ENCODE results near the gene UBAC1. TPM values are rescaled to one million over a fixed set of nuclear protein-coding genes. Genes with fewer than 3 reads are reported as not detected.

Gene UBAC1
- total RNA-seq, 1 donor from 2014 or later, result 51.9 TPM

DNA sequence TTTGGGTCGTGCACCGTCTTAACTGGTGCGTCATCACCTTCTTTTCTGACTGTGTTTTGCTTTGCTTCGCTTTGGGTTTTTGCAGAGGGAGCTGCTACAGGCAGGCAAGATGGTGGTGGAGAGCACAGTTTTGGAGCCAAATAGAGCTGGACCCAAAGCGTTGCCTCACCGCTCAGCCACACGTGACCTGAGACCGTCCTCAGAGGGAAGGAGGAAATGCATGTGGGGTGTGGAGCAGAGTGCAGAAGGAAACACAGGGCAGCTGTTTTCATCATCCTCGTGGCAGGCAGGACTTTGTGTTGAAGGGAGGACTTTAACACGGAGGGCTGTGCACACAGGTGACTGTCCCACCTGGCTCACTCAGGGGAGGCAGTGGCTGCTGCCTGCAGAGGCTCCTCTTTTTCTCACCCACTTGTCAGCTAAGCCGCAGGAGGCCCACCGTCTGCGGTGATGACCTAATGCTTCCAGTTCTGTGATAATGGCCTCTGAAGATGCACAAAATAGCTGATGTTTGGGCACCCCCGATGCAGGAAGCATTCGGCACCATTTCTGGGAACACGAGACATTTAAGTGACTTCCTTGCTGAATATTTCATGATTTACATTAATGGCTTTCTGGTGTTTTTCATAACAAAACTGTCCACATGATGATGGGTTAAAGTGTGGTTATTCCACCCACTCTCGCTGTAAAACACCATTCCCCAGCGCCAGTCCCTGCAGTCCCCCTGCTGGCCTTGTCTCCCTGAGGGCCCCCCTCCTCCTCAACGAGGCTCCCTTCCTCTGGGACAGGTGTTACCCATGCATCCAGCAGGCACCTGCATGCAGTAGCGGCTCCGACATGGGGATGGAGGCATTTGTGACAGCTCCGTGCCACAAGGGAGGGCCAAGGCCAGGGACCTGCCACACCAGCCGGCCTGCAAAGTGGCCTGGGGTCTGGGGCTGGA is 12.4 kb upstream of the UBAC1 start:
- H3K27ac Mint-ChIP-seq (ENCODE audit: unreplicated experiment), result no peak overlapping the region

DNA sequence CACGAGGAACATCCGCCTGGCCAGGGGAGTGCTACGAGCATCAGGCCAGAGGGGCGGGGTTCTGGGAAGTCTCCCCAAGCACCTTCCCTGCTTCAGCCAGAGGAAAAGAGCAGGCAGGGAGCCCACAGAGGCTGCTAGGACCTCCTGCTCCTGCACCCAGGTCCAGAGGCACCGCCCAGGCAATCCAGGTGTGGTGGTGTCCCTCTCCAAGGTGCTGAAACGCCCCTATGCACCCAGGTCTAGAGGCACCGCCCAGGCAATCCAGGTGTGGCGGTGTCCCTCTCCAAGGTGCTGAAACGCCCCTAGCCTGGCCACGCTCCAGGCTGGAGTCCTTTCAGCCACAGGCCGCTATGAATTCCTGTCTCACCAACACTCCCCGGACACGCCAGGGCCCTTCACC is 10.7 kb upstream of the UBAC1 start:
- H3K27ac Mint-ChIP-seq (ENCODE audit: unreplicated experiment), result no peak overlapping the region

More for the DNA sequence above, 12.4 kb upstream of the UBAC1 start:
- Mint-ChIP-seq H3K4me3 (no peak overlapping the region), H3K9me3 (no peaks in the 10 kb centered on the region), H3K36me3 (ENCODE audit: low read depth) (no peaks in the 10 kb centered on the region), H3K4me1 (peaks cover 8% of the 10 kb centered on the region), H3K27me3 (ENCODE audit: low read depth) (peaks cover 3% of the 10 kb centered on the region)
- TF ChIP-seq, protein P1, sequence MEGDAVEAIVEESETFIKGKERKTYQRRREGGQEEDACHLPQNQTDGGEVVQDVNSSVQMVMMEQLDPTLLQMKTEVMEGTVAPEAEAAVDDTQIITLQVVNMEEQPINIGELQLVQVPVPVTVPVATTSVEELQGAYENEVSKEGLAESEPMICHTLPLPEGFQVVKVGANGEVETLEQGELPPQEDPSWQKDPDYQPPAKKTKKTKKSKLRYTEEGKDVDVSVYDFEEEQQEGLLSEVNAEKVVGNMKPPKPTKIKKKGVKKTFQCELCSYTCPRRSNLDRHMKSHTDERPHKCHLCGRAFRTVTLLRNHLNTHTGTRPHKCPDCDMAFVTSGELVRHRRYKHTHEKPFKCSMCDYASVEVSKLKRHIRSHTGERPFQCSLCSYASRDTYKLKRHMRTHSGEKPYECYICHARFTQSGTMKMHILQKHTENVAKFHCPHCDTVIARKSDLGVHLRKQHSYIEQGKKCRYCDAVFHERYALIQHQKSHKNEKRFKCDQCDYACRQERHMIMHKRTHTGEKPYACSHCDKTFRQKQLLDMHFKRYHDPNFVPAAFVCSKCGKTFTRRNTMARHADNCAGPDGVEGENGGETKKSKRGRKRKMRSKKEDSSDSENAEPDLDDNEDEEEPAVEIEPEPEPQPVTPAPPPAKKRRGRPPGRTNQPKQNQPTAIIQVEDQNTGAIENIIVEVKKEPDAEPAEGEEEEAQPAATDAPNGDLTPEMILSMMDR (conservative IDR thresholded peaks at IDR 0.05), result no peak
- DNase-seq (ENCODE audit: low read depth, low spot score), result no peak

DNA sequence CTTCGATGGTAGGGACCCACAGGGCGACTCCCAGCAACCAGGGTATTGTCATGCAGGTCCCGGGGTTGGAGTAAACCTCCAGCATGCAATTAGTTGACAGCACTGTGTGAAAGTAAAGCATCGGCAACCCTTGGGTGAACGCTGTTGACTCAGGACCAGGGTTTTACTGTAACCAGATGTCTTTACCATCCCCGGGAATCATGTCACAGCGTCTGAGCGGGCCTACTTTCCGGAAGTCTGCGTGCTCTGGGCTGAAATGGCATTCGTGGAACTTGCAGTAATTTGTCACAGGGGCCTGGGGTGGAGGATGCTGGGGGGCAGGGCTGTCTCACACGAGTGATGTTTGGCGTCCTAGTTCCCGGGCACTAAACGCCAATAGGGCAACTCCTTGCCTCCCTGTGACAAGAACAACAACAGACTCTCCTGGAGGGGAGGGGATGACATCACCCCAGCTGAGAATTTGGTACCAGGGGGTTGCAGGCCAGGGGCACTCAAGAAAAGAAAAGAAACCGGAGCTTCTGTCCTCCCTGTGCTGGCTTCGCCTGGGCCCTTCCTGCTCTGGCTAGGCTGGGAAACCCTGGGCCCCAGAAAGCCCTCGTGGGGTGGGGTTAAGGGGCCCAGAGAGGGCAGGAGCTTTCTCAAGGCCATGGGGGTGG is 10.1 kb upstream of the UBAC1 start:
- no peak overlapping the region for H3K27ac Mint-ChIP-seq (ENCODE audit: unreplicated experiment)
- no peaks in the 10 kb centered on the region for H3K36me3 Mint-ChIP-seq (ENCODE audit: low read depth)
- H3K4me3 Mint-ChIP-seq, result no peak overlapping the region
- peaks cover 12% of the 10 kb centered on the region for H3K4me1 Mint-ChIP-seq
- no peak for DNase-seq (ENCODE audit: low read depth, low spot score)
- H3K9me3 Mint-ChIP-seq, result no peaks in the 10 kb centered on the region
- TF ChIP-seq, protein P1 (conservative IDR thresholded peaks at IDR 0.05), result no peak
- H3K27me3 Mint-ChIP-seq (ENCODE audit: low read depth), result peaks cover 9% of the 10 kb centered on the region

More for the DNA sequence above, 10.7 kb upstream of the UBAC1 start:
- Mint-ChIP-seq H3K4me1 (peaks cover 16% of the 10 kb centered on the region), H3K27me3 (ENCODE audit: low read depth) (peaks cover 9% of the 10 kb centered on the region), H3K4me3 (no peak overlapping the region), H3K36me3 (ENCODE audit: low read depth) (no peaks in the 10 kb centered on the region), H3K9me3 (no peaks in the 10 kb centered on the region)
- DNase-seq (ENCODE audit: low read depth, low spot score), result no peak
- TF ChIP-seq, protein P1 (conservative IDR thresholded peaks at IDR 0.05), result no peak

DNA sequence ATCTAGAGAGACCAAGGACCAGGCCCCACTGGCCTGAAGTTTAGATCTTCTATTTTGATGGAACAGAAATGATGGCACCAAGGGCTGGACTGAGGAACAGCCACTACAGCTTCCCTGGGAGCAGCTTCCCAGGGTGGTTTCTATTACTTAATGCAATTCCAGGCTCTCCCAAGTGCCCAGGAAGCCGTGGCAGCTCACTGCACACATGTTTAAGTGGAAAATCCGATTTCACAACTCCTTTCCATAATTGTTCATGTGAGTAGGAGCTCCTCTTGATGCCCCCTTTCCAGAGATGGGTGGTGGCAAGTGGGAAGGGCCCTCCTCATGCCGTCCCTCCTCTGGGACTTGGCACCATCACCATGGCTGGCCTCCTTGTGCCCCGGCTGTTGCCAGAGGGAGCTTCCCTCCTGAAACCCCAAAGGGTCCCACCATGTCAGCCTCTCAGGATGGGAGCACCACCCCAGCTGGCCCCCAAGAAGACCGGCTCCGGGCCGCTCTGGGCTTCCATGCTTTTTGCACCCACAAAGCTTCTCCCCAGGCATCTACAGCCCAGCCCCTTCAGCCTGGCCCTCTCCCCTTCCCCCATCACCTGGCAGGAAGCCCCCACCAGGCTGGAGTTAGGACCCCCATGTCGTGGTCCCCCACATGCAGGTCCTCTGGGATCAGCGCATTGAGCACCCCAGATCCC is 9.1 kb upstream of the UBAC1 start:
- TF ChIP-seq, protein P1 (conservative IDR thresholded peaks at IDR 0.05), result no peak
- Mint-ChIP-seq H3K4me1 (peaks cover 8% of the 10 kb centered on the region), H3K36me3 (ENCODE audit: low read depth) (no peaks in the 10 kb centered on the region), H3K27ac (ENCODE audit: unreplicated experiment) (no peak overlapping the region), H3K27me3 (ENCODE audit: low read depth) (peaks cover 9% of the 10 kb centered on the region), H3K4me3 (no peak overlapping the region), H3K9me3 (no peaks in the 10 kb centered on the region)
- DNase-seq (ENCODE audit: low read depth, low spot score), result no peak

DNA sequence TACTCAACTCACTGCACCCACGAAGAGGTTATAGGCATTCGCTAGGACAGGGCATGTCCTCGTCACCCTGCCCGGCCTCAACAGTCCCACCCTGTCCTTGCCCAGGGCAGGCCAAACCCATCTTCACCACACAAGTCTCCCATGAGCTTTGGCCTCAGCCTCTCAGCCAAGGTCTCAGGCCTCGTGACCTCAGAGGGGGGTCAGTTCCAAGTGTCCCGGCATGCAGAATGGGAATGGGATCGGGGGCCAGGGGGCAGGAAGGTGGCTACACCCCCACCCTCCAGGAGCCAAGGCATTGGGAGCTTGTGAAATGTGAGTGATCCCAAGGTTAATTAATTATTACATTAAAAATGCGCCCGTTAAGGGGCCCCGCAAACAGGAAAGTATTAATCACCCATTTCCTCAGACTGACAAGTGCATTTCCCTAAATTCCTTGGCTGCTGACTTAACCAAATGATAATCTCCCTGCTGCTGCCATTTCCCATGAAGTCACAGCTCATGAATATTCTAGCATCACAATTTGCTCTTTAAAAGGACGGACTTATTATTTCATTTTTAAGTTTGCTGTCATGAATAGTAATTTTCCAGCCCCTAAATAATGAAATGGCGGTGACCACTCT is 8.0 kb upstream of the UBAC1 start:
- Mint-ChIP-seq H3K4me3 (no peak overlapping the region), H3K36me3 (ENCODE audit: low read depth) (no peaks in the 10 kb centered on the region), H3K27me3 (ENCODE audit: low read depth) (peaks cover 9% of the 10 kb centered on the region), H3K9me3 (no peaks in the 10 kb centered on the region), H3K4me1 (peaks cover 8% of the 10 kb centered on the region), H3K27ac (ENCODE audit: unreplicated experiment) (no peak overlapping the region)
- DNase-seq (ENCODE audit: low read depth, low spot score), result no peak
- TF ChIP-seq, protein P1 (conservative IDR thresholded peaks at IDR 0.05), result no peak

All from neural crest cell (in vitro differentiated cells).